Skeletal muscle cell (primary cell): Measurements from ENCODE around the gene NR4A1.

Experiments
- DNase-seq: peaks from one replicate; pipeline ENCODE4 v3.0.0-alpha.2; 2010; ENCODE audit warnings: low read depth
- H3K4me3 ChIP-seq: 2 replicates; pipeline ENCODE4 v1.5.1; 2011; ENCODE audit warnings: low read depth, mild to moderate bottlenecking, control low read depth, low read length, moderate library complexity

The NR4A1 gene

DNA sequence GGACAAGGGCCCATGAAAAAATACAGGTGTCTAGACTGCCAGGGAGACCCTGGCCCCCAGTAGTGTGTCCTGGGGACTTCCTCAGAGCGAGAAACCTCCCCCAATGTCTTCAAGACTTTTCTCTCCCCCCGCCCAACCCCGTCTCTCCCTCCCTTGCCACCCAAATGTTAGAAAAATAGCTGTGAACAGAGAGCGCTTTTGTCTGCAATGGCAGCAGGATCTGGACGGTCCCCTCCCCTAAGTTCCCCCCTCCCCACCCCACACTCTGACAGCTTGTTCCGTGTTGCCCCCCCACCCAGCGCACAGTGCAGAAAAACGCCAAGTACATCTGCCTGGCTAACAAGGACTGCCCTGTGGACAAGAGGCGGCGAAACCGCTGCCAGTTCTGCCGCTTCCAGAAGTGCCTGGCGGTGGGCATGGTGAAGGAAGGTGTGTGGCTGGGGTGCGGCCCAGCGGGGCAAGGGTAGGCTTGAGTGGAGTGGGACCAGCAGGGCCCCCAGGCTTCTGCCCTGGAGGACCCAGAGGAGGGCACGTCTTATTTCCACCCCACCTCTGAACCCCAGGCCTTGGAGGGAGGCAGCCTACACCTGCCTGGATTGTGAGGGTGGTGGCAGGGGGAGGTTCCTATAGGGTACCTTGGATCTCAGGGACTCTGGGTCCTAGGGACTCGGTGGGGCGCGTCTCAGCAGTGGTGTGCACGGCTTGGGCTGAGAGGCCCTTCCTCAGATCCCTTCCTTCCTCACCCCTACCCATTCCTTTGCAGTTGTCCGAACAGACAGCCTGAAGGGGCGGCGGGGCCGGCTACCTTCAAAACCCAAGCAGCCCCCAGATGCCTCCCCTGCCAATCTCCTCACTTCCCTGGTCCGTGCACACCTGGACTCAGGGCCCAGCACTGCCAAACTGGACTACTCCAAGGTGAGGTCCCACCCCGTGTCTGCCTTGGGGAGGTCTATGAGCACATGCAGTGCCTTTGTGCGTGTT is 4.8 kb downstream of the NR4A1 start:
- DNase-seq, result no peak
- no peak overlapping the region for H3K4me3 ChIP-seq

DNA sequence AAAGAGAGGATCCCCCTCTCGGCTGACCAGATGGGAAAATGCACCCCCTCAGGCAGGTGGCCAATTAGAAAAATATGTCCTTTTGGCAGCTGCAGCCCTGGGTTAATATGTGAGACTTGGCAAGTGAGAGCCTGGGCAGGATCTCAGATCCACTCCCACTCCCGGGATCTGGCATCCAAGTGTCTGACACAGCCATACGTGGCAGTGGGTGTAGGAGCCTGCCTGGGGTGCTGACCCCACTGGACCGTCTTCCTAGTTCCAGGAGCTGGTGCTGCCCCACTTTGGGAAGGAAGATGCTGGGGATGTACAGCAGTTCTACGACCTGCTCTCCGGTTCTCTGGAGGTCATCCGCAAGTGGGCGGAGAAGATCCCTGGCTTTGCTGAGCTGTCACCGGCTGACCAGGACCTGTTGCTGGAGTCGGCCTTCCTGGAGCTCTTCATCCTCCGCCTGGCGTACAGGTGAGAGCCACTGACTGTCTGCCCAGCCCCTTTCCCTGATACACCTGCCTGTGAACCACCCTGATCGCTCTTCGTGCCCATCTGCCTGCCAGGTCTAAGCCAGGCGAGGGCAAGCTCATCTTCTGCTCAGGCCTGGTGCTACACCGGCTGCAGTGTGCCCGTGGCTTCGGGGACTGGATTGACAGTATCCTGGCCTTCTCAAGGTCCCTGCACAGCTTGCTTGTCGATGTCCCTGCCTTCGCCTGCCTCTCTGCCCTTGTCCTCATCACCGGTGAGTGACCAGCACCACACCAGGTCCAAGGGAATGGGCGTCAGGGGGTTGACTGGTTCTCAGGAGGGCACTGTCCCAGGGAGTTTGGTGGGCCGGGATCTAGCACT is 5.8 kb downstream of the NR4A1 start:
- no peak overlapping the region for H3K4me3 ChIP-seq
- DNase-seq, result no peak

DNA sequence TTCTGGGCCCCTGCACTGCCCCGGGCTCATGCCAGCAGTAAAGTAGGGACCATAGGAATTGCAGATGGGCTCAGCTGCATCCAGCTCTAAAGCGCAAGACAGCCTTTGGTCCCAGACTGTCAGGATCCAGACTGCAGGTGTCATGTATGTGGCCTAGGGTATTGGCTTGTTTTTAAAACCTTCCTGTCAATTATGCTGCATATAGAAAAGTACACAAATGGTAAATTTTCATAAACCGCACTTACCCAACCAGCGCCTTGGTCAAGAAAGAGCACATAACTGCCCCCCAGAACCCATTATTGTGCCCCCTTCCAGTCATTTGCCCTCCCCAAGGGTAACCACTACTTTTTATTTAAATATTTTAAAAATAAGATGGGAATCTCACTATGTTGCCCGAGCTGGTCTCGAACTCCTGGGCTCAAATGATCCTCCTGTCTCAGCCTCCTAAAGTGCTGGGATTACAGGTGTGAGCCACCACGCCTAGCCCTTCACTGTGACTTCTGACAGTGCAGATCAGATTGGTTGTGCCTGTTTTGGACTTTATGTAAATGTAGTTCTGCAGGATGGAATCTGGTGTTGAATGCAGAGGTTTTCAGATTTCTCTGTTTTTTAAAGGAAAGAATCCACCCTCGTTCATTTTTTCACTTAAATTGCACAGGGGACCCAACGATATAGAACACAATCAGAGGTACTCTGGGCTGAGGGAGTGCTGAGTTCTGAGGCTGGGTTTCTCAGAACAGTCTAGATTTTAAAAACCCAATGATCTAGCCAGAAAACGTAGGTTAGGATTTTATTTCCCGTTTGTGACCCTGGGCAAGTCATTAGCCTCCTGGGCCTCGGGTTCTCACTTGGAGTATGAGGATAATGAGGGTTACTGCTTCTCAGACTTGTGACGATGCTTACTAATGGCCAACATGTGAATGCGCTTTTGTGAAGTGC is 6.7 kb downstream of the NR4A1 start:
- DNase-seq, result no peak
- H3K4me3 ChIP-seq, result no peak overlapping the region

DNA sequence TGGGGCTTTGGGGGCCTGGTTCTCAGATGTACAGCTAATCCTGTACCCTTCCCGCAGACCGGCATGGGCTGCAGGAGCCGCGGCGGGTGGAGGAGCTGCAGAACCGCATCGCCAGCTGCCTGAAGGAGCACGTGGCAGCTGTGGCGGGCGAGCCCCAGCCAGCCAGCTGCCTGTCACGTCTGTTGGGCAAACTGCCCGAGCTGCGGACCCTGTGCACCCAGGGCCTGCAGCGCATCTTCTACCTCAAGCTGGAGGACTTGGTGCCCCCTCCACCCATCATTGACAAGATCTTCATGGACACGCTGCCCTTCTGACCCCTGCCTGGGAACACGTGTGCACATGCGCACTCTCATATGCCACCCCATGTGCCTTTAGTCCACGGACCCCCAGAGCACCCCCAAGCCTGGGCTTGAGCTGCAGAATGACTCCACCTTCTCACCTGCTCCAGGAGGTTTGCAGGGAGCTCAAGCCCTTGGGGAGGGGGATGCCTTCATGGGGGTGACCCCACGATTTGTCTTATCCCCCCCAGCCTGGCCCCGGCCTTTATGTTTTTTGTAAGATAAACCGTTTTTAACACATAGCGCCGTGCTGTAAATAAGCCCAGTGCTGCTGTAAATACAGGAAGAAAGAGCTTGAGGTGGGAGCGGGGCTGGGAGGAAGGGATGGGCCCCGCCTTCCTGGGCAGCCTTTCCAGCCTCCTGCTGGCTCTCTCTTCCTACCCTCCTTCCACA is 7.6 kb downstream of the NR4A1 start:
- no peak overlapping the region for H3K4me3 ChIP-seq
- DNase-seq, result no peak

DNA sequence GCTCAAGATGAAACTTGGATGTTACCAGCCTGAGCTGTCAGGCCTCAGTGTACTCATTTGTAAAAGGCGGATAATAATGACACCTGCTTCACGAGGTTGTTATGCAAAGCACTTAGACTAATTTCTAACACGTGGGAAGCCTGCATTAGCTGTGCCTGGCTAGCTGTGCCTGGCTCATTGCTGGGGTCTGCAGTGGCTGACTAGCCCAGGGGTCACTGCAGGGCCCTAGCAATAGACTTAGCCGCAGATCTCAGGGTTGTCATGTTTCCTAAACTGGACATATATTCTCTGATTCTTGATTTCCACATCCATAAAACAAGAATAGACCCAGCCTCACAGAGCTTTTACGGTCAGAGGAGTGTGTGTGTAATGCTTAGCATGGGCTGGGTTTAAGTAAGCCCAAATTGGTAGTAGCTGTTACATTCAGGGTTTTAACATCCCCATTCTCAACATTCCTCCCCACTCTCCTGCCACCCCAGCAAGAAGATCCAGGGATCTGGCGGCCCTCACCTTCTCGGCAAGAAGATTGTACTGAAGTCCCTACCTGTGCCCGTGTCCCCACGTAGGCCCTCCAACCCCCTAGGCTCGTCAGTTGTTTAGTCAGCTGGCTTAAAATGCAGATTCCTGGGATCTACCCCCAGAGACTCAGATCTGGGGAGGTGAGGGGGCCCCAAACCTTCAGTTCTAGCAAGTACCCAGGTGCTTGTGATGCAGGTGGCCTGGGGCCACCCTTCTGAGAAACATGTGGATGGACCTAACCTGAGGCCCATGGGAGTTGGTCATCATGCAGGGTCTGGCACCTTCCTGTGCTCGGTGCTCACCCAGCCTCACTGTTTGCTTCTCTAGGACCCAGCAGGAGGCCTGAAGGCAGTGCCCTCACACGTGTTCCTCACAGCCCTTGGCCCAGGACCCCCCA is 8.6 kb downstream of the NR4A1 start:
- DNase-seq, result no peak

DNA sequence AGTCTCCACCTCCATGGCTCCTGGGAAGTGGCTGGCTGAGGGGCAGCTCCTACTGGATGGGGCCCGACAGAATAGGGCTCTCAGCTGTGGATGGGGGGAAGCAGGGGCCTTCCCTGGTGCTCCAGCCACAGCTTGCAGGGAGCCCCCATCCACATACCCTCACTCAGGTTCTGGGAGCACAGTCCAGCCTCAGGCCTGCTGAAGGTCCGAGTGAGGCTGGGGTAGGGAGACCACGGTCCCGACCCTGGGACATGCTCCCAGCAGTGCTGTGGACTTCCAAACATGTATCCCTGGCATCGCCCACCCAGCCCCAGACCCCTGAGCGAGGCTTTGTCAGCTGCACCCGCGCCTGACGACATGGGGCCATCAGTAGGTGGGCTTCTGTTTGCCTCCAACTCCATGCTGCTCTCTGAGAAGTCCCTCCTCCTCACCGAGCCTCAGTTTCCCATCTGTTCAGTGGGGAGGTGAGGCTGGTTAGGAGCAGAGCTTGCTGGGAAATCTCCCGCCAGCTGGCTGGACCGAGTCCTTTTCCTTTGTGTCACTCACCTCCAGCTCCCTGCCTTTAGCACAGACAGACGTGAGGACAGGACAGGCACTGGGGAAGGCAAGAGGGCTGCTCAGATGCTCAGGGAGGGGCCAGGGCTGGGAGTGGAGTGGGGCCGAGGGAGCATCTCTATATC is 9.4 kb downstream of the NR4A1 start:
- no peak overlapping the region for H3K4me3 ChIP-seq
- no peak for DNase-seq

More for the DNA sequence above, 8.6 kb downstream of the NR4A1 start:
- H3K4me3 ChIP-seq, result no peak overlapping the region

- no peak overlapping the region for H3K4me3 ChIP-seq
- DNase-seq, result no peak
Measured at GRCh38 chr12:52061470-52062166, 10.4 kb downstream of the NR4A1 start.

- H3K4me3 ChIP-seq, result no peak overlapping the region
- DNase-seq, result no peak
Measured at GRCh38 chr12:52062167-52063081, 11.2 kb downstream of the NR4A1 start.

DNA sequence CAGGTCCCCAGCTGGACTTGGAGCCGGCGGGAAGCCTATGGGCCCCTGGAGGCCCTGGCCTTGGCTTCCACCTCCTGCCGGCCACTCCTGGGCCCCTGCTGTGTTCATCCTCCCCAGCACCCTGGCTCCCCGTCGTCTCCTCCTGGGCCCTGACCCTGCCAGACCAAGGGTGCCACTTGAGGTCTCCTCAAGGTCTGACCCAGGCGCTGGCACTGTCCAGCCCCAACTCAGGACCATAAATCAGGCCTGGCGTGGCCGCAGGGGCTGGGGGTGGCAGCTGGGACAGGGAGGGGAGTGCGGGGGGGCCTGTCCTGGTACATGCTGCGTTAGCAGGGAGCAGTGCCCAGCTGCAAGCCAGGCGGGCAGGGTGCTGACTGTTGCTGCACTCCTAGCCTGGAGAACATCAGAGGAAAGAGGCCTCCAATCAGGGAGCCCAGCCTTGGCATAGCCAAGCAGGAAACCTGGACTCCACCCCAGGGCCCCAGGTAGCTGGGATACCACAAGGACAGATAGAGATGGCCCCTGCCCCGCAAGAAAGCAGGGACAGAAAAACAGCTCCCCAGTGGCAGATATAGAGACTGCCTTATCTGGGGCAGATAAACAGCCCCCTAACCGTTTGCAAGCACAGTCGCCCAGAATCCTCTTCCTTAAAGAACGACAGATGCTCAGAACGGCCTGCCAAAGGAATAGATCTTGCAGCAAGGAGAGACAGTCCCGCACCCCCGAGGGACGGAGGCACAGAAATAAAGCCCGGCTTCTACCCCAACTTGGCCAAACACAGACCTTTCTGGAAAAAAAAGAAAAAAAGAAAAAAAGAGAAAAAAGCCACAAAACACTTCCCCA is 12.1 kb downstream of the NR4A1 start:
- no peak overlapping the region for H3K4me3 ChIP-seq
- DNase-seq, result no peak

DNA sequence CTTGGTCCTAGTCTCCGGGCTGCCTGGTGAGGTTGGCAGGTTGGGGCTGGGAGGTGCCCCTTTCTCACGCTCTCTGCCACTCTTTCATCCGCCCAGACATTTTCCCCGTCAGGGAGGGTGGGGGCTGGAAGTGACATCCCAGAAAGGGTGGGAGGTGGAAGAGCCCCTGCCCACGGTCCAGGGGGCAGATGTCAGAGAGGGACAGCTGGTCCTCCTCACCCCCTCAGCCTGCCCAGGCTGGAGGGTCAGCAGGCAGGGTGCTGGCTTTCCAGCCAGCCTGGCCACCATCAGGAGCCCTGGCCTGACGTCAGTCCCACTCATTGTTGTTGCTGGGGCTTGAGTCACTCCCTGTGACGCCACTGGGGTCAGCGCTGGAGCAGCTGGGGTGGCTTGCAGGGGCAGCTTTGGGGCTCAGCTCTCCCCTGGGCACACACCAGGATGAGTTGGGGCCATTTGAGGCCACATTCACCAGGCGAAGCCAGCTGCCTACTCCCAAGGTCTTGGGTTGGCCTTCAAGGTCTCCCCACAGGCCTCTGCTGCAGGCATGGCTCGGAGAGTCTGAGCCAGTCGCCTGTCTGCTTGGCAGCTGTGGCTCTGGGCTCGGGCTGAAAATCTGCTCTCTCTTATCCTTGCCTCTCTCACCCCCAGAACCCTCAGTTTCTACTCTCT is 12.9 kb downstream of the NR4A1 start:
- DNase-seq, result peak; percentile 88
- H3K4me3 ChIP-seq, result no peak overlapping the region

GRCh38 chr12:52066346-52067080 is 15.3 kb downstream of the NR4A1 start:
- no peak for DNase-seq
- H3K4me3 ChIP-seq, result no peak overlapping the region

DNA sequence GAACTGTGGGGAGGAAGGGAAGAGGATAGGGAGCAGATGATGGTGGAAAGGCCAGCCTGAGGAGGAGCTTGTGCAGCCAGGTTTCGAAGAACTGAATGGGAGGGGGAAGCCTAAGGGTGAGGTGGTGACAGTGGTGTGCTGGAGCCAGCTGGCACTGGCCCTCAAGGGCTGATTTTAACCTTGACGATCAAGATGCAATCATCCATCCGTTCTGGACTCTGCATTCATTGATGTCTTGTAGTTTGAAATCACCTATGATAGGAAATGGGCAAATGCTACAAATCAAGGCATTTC is 15.8 kb downstream of the NR4A1 start:
- no peak for DNase-seq

GRCh38 chr12:52069327-52070184 is 18.3 kb downstream of the NR4A1 start, which contains the start of gene ATG101:
Gene ATG101, plus strand, starts transcription at chr12:52069978. Its CDS starts 3,673 bp downstream, at chr12:52073651.
- peak within 1 kb of the TSS; percentile 99 for H3K4me3 ChIP-seq

More for the DNA sequence above, 15.8 kb downstream of the NR4A1 start:
- H3K4me3 ChIP-seq, result no peak overlapping the region

More at GRCh38 chr12:52069327-52070184, 18.3 kb downstream of the NR4A1 start, which contains the start of gene ATG101:
- peak; percentile 88 for DNase-seq
